GM18502 (cell line): Measurements from ENCODE around the gene ERICH6.
A peak's percentile ranks its signal among the peaks of the same experiment; 100 is the strongest.

ENCODE experiments used
- ATAC-seq: cut with Tn5 transposase; IDR thresholded peaks from one replicate; pipeline ENCODE4 v1.9.1; 2021; ENCODE audit warnings: mild to moderate bottlenecking; ENCODE audit not compliant: unreplicated experiment, poor library complexity

ERICH6 gene

DNA sequence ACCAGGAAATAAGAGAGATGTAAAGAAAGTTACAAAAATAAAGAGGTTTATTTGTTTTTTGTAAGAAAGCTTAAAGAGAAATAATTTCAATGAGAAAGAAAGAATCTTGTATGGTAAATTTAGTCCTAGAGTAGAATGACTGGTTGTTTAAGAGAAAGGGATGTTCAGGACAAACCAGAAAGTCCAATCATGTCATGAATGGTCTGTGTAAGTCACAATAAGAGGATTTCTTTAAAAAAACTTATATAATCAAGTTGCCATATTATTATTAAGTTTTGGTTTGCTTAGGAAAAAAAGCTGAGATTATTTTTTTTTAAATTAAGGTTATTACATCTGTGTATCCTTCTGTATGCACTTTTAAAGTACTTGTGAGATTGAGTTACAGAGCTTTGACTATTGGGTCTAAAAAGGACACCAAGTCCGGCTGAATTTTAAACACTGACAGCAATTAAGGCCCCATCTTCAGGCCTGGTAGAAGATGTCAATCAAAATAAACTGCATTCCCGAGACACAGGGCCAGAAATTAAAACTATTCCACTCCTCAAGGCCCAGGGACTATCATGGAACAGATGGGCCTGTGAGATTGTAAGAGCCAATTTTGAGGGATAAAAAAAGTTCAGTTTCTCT is 12.2 kb downstream of the ERICH6 start:
- no peak for ATAC-seq

DNA sequence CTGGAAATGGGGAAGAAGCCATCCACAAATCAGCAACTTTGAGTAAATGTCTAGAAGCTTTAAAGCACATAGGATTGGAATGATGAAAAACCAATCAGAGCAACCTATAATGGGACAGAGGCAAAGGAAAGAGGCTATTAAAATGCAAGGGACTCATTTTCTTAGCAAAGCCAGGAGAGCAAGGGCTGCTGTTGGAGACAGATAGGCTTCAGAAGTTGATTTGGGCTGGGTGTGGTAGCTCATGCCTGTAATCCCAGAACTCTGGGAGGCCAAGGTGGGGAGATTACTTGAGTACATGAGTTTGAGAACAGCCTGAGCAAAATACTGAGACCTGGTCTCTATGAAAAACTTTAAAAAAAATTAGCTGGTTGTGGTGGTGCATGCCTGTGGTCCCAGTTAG is 16.1 kb downstream of the ERICH6 start:
- ATAC-seq: no peak

DNA sequence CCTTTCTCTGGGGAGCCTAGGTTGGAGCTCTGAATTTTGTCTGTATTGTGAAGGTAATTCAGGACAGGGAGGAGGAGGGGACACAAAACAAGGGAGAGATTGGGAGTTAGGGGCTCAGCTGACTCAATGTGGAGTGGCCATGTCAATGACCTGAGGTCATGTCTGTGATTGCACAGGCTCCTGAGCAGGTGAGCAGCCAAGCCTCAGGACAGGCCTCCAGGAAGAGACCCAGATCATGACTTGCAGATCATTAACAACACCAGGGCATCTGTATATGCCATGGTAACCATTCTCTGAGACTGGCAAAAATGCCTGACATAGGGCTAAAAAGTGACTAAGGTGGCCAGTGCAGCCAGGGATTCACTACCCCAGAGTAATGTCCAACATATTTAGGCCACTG is 20.9 kb downstream of the ERICH6 start:
- ATAC-seq: no peak

DNA sequence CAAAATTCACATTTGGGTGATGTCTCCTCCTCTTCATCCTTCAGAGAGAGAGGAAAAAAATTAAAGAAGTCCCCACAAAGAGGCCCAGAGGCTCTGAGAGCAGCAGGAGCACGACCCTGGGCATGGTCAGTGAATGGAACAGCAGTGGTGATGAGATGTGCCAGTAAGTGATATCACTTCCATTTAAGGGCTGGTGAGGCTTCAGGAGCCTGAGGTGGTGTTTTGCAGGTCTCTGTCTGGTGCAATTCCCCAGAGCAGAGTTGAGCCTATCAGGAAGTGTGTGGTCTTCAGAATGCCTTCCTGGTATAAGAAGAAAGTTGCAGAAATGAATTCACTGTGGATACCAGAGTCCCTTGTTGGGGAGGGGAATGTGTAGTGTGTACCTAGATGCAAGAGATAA is 21.4 kb downstream of the ERICH6 start:
- ATAC-seq: no peak

DNA sequence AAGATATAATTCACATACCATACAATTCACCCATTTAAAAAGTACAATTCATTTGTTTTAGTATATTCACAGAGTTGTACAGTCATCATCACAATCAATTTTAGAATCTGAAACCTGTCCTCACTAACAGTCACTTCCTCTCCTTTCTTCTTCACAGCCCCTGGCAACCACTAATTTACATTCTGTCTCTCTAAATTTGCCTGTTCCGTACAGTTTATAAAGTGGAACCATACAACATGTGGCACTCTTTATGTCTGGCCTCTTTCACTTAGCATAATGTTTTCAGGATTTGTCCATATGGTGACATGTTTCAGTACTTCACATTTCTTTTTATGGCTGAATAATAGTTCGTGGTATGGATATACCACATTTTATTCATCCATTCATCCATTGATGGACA is 22.7 kb downstream of the ERICH6 start:
- ATAC-seq: peak; percentile 89

DNA sequence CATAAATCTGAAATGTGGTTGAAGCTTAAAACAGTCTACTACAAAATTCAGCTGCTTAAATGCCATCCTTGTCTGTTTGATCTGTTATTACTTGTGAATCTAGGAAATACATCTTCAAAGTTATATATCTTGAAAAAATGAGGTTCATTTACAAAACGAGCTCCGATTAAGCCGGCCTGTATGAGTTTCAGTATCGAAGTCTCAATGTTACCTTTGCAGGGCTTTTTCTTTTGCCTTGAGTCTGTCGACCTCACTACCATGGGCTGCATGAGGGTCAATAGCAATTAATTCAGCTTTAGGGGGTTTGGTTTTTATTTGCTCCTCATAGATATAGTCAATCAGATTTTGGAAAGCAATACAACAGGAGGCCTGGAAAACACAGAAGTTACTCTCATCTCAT is 23.2 kb downstream of the ERICH6 start:
- ATAC-seq: no peak

DNA sequence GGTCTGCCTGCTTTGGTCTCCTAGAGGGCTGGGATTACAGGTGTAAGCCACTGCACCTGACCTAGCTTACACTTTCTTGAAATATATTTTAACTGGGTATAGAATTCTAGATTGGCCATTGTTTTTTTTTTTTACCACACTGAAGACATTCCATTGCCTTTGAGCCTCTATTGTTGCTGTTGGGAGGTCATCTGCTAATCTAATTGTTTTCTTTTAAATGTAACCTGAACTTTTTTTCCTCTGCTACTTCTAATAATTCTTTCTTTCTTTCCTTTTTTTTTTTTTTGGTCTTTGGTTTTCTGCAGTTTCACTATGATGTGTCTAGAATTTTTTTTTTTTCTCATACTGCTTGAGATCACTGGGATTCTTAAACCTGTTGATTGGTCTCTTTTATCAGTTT is 28.1 kb downstream of the ERICH6 start:
- no peak for ATAC-seq

DNA sequence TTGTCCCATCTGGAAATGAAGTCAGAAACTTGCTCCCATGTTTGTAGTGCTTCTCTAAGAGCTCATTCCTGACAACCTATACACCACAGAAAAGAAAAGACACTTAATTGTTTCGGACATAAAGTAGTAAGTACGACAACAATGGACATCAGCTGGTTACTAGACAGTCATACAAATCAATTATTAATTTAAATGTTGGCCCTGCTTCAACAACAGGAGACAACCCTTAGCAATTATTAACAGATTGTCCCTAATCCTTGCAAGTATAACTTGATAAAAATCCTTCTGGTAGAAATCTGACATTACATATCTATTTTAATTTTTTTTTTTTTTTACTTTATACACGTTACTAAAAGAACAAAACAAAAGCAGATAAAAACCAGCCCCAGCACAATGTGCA is 29.8 kb downstream of the ERICH6 start:
- no peak for ATAC-seq

DNA sequence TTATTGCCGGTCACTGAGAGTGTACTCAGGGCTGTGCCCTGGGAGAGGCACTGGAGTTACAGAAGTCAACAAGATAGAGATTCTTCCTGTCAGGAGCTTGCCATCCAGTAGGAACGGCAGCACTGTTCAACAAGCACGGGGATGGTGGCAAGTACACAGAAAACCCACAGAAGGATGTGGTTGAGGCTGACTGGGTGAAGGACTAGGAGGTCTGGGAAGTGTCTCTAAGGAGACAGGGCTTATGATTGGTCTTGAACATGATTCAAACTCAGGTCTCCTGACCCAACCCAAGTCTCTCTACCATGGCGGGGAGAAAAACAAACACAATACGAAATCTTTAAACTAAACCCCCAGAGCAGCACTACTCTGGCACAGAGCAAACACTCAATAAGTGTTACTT is 37.6 kb downstream of the ERICH6 start:
- ATAC-seq: no peak

DNA sequence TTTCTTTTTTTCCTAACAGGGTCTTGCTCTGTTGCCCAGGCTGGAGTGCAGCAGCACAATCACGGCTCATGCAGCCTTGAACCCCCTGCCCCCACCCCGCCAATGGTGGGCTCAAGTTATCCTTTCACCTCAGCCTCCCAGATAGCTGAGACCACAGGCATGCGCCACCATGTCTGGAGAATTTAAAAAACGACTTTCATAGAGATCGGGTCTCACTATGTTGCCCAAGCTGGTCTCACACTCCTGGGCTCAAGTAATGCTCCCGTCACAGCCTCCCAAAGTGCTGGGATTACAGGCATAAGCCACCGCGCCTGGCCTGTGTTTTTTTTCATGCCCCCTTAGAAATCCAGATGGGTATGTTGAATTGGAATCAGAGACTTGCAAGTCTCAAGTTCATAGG is 40.3 kb downstream of the ERICH6 start:
- no peak for ATAC-seq

DNA sequence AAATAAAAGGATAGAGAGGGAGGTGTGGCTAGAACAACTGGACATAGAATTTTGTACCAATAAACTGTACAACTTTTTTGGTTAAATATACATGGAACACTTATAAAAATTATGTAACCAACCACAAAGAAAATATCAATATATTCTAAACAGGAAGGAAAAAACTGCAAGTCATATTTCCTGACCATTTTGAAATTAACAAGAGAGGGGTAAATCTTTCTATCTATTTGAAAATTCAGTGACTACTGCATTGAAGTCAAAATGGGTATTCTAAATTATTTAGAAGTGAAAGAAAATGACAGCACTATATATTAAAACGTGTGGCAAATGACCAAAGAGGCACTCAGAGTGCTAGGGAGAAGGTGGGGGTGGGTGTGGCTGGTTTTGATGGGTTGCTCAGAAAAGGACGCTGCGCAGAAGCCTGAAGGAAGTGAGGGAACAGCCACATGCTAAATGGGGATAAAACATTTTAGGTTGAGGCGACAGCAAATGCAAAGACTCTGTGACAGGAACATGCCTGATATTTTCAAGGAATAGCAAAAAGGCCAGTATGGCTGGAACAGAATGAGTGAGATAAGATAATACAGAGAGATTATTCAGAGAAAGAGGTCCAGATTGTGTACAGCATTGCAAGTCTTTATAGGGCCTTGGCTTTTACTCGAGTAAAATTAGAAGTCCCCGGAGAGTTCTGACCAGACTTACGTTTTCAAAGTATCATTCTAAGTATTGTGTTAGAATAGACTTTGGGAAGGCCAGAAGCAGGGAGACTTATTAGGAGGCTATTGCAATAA is 41.1 kb downstream of the ERICH6 start:
- ATAC-seq: no peak

DNA sequence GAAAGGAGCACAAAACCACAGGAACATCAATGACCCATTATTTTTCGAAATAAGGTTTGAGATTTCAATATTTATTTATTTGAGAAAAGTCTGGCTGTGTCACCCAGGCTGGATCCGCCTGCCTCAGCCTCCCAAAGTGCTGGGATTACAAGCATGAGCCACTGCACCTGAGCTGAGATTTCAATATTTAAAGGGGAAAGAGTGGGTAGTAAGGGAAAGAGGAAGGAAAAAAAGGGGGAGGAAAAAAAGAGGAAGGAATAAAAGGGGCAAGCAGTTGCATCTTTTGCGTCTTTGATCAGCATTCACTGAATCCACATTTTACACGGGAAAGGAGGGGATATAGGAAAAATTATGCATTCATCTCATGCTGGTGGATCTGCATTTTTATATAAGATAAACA is 47.4 kb downstream of the ERICH6 start:
- no peak for ATAC-seq

DNA sequence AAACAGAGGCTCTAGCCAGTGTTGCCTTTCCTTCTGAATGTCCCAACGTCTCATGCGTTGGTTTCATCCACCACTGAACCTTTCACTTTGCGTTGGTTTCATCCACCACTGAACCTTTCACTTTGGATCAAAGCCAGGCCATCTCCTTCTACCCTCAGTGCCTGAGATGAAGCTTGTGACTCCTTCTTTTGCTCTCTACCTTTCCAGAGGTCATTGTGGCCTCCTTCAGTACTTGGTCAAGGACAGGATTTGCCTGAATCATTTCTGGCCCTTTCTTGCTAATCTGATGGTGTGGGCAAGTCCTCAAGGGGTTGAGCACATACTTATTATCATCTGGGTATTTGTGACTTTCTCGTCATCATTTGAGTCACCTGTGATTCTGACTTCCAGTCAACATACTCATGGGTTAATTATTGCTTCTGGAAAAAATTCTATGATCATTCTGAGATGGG is 50.6 kb downstream of the ERICH6 start:
- ATAC-seq: peak; percentile 48

DNA sequence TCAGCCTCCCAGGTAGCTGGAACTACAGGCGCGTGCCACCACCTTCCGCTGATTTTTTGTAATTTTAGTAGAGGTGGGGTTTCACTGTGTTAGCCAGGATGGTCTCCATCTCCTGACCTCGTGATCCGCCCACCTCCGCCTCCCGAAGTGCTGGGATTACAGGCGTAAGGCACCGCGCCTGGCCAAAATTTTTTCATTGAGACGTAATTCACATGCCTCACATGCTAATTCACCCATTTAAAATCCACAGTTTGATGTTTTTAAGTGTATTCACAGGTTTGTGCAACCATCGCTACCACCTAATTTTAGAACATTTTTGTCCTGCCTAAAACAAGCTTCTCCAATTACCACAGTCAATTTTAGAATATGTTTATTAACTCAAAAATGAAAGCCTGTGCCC is 63.5 kb downstream of the ERICH6 start:
- no peak for ATAC-seq

DNA sequence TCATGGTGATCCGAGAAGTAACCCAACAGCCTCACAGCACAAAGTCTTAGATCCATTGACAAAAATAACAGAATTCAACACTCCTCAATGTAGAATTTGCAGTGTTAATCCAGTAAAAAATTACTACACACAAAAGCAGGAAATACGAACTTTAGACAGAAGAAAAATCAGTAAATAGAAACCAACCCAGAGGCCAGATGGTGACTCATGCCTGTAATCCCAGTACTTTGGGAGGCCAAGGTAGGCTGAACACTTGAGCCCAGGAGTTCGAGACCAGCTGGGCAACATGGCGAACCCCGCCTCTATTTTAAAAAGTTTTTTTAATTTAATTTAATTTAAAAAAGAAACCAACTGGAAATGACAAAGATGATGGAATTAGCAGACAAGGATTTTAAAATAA is 64.5 kb downstream of the ERICH6 start:
- ATAC-seq: no peak

DNA sequence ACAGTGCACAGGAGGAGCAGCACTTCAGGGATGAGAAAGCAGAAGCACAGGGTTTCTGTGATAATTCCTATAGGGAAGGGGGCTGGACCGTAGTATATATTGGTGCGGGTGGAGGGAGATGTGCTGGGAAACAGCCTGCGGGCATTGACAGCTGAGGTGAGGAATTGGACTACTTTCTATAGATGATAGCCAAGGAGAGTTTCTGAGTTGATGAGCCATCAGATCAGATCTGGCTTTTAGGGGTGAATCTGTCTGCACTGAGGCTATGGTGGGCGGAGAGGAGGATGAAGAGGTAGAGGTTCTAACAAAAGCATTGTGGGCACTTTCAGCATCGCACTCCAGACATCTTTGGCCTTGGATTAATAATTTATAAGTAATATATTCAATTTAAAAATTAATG is 67.5 kb downstream of the ERICH6 start:
- no peak for ATAC-seq

DNA sequence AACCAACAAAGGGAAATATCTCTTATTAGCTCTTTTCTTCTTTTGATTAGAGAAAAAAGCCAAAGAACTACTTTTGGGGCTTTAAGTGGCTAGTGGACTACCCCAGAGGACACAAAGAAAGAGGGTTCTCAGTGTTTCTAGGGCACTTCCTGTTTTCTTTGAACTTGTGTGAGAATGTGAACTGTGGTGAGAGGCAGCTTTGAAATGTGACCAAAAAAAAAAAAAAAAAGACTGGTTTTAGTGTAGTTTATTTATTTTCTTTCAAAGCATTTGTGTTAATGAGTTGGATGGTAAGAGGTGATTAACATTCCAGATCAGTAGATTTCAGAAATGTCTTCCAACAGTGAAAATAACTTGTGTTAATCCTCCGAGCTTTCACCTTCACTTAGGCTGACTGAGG is 68.2 kb downstream of the ERICH6 start:
- peak; percentile 83 for ATAC-seq

DNA sequence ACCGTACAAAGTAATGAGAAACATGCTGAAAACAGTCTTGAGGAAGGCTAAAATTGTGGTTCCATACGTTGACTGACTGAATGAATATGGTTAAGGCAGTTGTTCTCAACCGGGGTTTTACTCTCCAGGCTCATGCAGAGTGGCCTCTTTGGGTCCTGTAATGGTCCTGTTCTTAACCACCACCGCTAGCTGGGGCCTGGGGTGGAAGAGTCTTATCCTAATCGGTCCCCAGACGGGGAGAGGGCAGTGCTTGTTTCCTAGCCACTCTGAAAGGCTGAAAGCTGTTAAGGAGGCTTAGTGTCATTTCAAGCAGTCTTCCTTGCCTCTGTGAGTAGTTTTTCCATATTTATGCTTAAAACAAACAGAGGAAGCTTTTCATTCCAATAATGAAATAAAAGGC is 68.6 kb downstream of the ERICH6 start:
- no peak for ATAC-seq

DNA sequence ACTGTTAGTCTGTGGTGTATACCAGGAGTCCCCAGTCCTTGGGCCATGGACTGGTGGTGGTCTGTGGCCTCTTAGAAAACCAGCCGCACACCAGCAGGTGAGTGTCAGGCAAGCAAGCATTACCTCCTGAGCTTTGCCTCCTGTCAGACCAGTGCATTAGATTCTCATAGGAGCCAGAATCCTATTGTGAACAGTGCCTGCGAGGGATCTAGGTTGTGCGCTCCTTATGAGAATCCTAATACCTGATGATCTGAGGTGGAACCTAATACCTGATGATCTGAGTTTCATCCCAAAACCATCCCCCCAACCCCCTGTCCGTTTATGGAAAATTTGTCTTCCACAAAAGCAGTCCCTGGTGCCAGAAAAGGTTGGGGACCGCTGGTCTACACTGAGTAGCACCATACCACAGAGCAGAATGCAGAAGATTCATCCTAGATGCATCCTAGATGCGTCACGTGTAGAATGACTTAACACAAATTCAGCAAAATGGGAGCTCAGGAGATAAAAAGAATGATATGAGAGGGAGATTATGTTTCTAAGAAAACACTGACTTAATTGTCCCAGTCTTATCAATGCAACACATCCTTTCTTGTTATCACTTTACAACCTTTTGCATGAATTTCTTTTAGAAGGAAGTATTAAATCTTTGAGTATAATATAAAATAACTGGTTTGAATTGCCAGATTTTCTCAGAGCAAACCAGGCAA is 72.1 kb downstream of the ERICH6 start:
- no peak for ATAC-seq

DNA sequence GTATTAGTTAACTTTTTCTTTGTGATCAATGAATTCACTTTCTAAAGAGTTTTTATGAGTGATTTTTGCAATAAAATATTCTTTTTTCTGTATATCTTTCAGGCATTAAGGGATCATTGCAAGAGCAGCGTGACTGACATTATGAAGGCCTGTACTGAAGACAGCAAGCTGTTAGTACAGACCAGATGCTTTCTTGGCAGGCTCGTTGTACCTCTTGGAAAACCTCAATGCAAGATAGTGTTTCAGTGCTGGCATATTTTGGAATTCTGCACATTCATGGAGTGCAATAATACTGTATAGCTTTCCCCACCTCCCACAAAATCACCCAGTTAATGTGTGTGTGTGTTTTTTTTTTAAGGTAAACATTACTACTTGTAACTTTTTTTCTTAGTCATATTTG is 76.2 kb downstream of the ERICH6 start:
- no peak for ATAC-seq

DNA sequence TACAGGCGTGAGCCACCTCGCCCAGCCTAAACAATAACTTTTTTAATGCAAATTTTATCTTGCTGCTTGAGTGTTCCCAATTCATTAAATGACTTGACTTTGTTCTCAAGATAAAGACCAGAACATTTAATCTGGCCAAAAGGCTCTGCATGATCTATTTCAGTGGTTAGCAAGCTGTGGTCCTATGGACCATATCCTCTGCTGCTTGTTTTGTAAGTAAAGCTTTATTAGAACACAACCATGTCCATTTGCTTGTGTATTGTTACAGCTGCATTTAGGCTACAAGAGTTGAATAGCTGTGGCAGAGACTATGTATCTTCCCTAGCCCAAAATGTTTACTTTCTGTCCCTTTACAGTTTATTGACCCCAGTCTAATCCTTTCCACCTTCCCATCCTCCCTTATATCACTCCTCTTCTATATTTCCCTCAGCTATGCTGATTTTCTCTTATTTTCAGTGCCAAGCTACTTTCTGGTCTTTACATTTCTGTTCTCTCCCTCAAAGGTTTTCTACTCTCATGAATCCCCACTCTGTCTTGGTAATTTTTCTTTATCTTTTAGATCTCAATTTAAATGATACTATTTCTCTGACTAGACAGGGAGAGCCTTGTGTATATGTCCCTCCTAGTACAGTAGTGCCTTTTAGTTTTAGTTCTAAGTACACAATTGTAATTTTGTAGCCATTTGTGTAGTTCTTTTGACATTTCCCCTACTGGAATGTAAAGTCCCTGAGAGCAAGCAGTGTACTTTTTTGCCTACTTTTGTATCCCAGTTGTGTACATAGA is 77.4 kb downstream of the ERICH6 start:
- no peak for ATAC-seq
